ENCODE data around the gene KRT20. TPM values are rescaled to one million over a fixed set of nuclear protein-coding genes. Genes with fewer than 3 reads are reported as not detected.

Gene KRT20
- total and polyA plus RNA-seq, 2 of the 4 experiments (the other 2 are of a cell fraction): not detected

DNA sequence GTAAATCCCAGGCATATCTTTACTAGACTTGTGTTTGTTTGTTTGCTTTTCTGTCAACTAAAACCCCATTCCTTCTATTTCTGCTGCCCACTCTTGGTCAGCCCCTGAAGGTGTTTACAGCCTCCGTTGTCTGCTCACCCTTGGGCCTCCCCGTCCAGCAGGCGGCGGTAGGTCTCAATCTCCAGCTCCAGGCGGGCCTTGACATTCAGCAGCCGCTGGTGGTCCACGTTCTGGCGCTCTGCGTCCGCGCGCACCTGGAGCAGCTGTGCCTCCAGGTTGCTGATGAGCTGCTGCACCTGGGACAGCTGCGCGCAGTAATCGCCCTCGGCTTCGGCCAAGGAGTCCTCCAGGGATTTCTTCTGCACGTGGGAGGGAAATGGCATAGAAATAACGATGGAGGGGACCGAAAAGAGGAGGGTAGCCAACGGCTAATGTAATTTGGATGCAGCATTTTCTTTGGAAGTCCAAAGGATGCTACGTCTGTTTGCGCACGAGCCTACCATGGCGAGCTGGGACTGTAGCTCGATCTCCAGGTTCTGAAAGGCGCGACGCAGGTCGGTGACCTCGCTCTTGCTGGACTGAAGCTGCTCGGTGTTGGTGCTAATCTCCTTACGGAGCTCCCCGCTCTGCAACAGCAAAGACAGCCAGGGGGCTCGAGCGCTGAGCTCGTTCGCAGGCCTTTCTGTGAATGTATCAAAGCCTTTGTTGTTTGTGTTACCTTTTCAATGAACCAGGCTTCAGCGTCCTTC lies 21.9 kb downstream of the KRT20 start:
- POLR2A ChIA-PET (ENCODE audit: unreplicated experiment): no interaction called here
- no peak overlapping the region for H2BK5ac ChIP-seq (ENCODE audit: low read depth, low read length, poor library complexity, severe bottlenecking)
- H3K4me3 ChIP-seq (ENCODE audit: insufficient read depth, low read depth, low read length): no peak overlapping the region
- H4K91ac ChIP-seq (ENCODE audit: insufficient read depth, low read depth, low read length): no peak overlapping the region
- no peak overlapping the region for H3K14ac ChIP-seq (replicated peaks; ENCODE audit: low read depth, low read length)
- H4K20me1 ChIP-seq (ENCODE audit: insufficient read depth, low read length): no peaks in the 10 kb centered on the region
- no peak overlapping the region for H3K27ac ChIP-seq (ENCODE audit: insufficient read depth, low read length)
- H3K9me3 ChIP-seq (ENCODE audit: control insufficient read depth, insufficient read depth, low read length): no peaks in the 10 kb centered on the region
- dilution Hi-C loops (cut with HindIII; ENCODE audit: low sequenced_read_pairs, unreplicated experiment): no loop called here
- intact Hi-C loops (cut with micrococcal nuclease): no loop called here
- in situ Hi-C loops (cut with MboI; ENCODE audit: low sequenced_read_pairs): no loop called here
- 59% methylated on average over 35 of the region's 39 CpGs; no CpG with 5 or more reads in 1 of the 2 experiments for WGBS, 2 experiments (ENCODE audit: extremely low coverage in 2 of 2, insufficient read length in 1 of 2)
- H3K23ac ChIP-seq (ENCODE audit: low read depth, low read length): no peak overlapping the region
- H2BK15ac ChIP-seq (ENCODE audit: low read depth, low read length): no peak overlapping the region
- CTCF ChIA-PET: interaction anchor here (0.6 to 1.2 kb wide), 3 partner anchors 10 to 800 kb away, joined by 3 to 4 read pairs (median 3); no protein-coding TSS in a partner anchor
- peak overlapping the region; percentile 79 for H2AFZ ChIP-seq (replicated peaks; ENCODE audit: low read length, poor library complexity)
- no peak overlapping the region for H3K18ac ChIP-seq (ENCODE audit: low read depth, low read length)
- no peak overlapping the region for H2BK120ac ChIP-seq (ENCODE audit: low read depth, low read length)
- ATAC-seq (ENCODE audit: low read depth) (no peak; the same call in 1 of the 2 replicates), DNase-seq (no peak)
- H4K5ac ChIP-seq (ENCODE audit: low read depth, low read length): no peak overlapping the region
- H2BK20ac ChIP-seq (ENCODE audit: low read depth, low read length): no peak overlapping the region
- no peak overlapping the region for H3K4me2 ChIP-seq (ENCODE audit: low read depth, low read length)
- H2AK9ac ChIP-seq (replicated peaks; ENCODE audit: low read depth, low read length, poor library complexity): no peak overlapping the region
- H3K36me3 ChIP-seq (ENCODE audit: control insufficient read depth, insufficient read depth, low read length): no peaks in the 10 kb centered on the region
- no TSS peak for BruUV-seq (replicated peaks)
- H3K27me3 ChIP-seq (ENCODE audit: control insufficient read depth, insufficient read depth, low read length): no peaks in the 10 kb centered on the region; the same call in 1 of the 2 replicates
- H3K9ac ChIP-seq (ENCODE audit: low read depth, low read length): no peak overlapping the region
- H3K56ac ChIP-seq (ENCODE audit: extremely low read depth, insufficient read depth, low read length): no peak overlapping the region
- no peak overlapping the region for H4K8ac ChIP-seq (ENCODE audit: low read depth in 2 of 2, low read length in 2 of 2)
- H3K4ac ChIP-seq (ENCODE audit: low read depth, low read length): no peak overlapping the region
- H2AK5ac ChIP-seq (ENCODE audit: low read depth, low read length): no peak overlapping the region
- H3K9me1 ChIP-seq (ENCODE audit: insufficient read depth, low read length): no peaks in the 10 kb centered on the region
- no peaks in the 10 kb centered on the region for H3K4me1 ChIP-seq (ENCODE audit: control insufficient read depth, insufficient read depth, low read length)
- no peaks in the 10 kb centered on the region for H3K79me1 ChIP-seq (ENCODE audit: low read depth in 1 of 2, low read length in 2 of 2)
- TF ChIP-seq MXI1 (IDR thresholded peaks at IDR 0.05; ENCODE audit: borderline replicate concordance, low read depth, low read length) (no peak), BHLHE40 (IDR thresholded peaks at IDR 0.05; ENCODE audit: low read depth, low read length) (no peak), MAZ (IDR thresholded peaks at IDR 0.05; ENCODE audit: borderline replicate concordance, low read depth, low read length) (no peak), RCOR1 (IDR thresholded peaks at IDR 0.05; ENCODE audit: insufficient replicate concordance, low read length) (no peak), POLR2A (IDR thresholded peaks at IDR 0.05; ENCODE audit: low read depth, low read length) (no peak), NFE2L2 (IDR thresholded peaks at IDR 0.05; ENCODE audit: low read depth, low read length) (no peak), CEBPB (IDR thresholded peaks at IDR 0.05; ENCODE audit: low read depth, low read length) (no peak), RFX5 (IDR thresholded peaks at IDR 0.05; ENCODE audit: low read depth, low read length) (no peak), FOS (IDR thresholded peaks at IDR 0.05; ENCODE audit: low read depth, low read length) (no peak), RAD21 (IDR thresholded peaks at IDR 0.05; ENCODE audit: low read length) (peak; percentile 45), CHD1 (IDR thresholded peaks at IDR 0.05; ENCODE audit: low read depth, low read length) (no peak), SMC3 (IDR thresholded peaks at IDR 0.05; ENCODE audit: low read depth, low read length) (peak; percentile 25; the same call in 1 of the 2 replicates)
- TF ChIP-seq, protein P1, sequence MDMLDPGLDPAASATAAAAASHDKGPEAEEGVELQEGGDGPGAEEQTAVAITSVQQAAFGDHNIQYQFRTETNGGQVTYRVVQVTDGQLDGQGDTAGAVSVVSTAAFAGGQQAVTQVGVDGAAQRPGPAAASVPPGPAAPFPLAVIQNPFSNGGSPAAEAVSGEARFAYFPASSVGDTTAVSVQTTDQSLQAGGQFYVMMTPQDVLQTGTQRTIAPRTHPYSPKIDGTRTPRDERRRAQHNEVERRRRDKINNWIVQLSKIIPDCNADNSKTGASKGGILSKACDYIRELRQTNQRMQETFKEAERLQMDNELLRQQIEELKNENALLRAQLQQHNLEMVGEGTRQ (IDR thresholded peaks at IDR 0.05; ENCODE audit: low read depth, low read length): no peak
- TF ChIP-seq, protein P2, sequence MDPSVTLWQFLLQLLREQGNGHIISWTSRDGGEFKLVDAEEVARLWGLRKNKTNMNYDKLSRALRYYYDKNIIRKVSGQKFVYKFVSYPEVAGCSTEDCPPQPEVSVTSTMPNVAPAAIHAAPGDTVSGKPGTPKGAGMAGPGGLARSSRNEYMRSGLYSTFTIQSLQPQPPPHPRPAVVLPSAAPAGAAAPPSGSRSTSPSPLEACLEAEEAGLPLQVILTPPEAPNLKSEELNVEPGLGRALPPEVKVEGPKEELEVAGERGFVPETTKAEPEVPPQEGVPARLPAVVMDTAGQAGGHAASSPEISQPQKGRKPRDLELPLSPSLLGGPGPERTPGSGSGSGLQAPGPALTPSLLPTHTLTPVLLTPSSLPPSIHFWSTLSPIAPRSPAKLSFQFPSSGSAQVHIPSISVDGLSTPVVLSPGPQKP (IDR thresholded peaks at IDR 0.05; ENCODE audit: borderline replicate concordance, low read depth, low read length): no peak
- TF ChIP-seq, protein P3, sequence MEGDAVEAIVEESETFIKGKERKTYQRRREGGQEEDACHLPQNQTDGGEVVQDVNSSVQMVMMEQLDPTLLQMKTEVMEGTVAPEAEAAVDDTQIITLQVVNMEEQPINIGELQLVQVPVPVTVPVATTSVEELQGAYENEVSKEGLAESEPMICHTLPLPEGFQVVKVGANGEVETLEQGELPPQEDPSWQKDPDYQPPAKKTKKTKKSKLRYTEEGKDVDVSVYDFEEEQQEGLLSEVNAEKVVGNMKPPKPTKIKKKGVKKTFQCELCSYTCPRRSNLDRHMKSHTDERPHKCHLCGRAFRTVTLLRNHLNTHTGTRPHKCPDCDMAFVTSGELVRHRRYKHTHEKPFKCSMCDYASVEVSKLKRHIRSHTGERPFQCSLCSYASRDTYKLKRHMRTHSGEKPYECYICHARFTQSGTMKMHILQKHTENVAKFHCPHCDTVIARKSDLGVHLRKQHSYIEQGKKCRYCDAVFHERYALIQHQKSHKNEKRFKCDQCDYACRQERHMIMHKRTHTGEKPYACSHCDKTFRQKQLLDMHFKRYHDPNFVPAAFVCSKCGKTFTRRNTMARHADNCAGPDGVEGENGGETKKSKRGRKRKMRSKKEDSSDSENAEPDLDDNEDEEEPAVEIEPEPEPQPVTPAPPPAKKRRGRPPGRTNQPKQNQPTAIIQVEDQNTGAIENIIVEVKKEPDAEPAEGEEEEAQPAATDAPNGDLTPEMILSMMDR (conservative IDR thresholded peaks at IDR 0.05; ENCODE audit: low read depth, low read length): peak; percentile 39
